ENCODE results near the gene USP24. TPM values are rescaled to one million over a fixed set of nuclear protein-coding genes. Genes with fewer than 3 reads are reported as not detected.

Gene USP24
- total and polyA plus RNA-seq, 2 donors (not counting 3 experiments of a cell fraction or from before 2014, with no cell fraction given) = 8.2 to 30.0 TPM

GRCh38 chr1:55144886-55145285 lies 70.3 kb downstream of the USP24 start:
- intact Hi-C loops (cut with micrococcal nuclease) (loop anchor here (5.0 to 10.0 kb wide), 3 partner anchors 37 to 1680 kb away; no protein-coding TSS in a partner anchor), dilution Hi-C loops (cut with MboI; ENCODE audit: extremely low pct_ligation_motif_present, low sequenced_read_pairs) (no loop called here)
- DNase-seq (ENCODE audit: low read depth, low spot score) (no peak), FAIRE-seq (no peak)
- H3K4me1 ChIP-seq (ENCODE audit: control insufficient read depth, extremely low read depth, insufficient read depth, low read length) = no peaks in the 10 kb centered on the region
- H4K20me1 ChIP-seq (replicated peaks; ENCODE audit: control insufficient read depth, extremely low read depth, insufficient read depth, low read length) = no peaks in the 10 kb centered on the region
- no peaks in the 10 kb centered on the region for H3K9me3 ChIP-seq (replicated peaks; ENCODE audit: control insufficient read depth, insufficient read depth, low read length)
- TF ChIP-seq JUN (IDR thresholded peaks at IDR 0.05; ENCODE audit: borderline replicate concordance, insufficient read depth, insufficient read length, low read depth) = no peak
- TF ChIP-seq CTCF (IDR thresholded peaks at IDR 0.05; ENCODE audit: extremely low read depth in 1 of 2, insufficient read depth in 1 of 2, low read depth in 1 of 2, low read length in 2 of 2) = no peak
- TF ChIP-seq MAX (IDR thresholded peaks at IDR 0.05; ENCODE audit: insufficient read depth, insufficient read length) = no peak
- no peak for TF ChIP-seq FOS (IDR thresholded peaks at IDR 0.05; ENCODE audit: borderline replicate concordance, insufficient read depth, low read length)
- TF ChIP-seq GATA2 (IDR thresholded peaks at IDR 0.05; ENCODE audit: insufficient read depth, insufficient read length, low read depth, low read length) = no peak
- no peak for TF ChIP-seq EZH2 (IDR thresholded peaks at IDR 0.05; ENCODE audit: borderline replicate concordance, low read depth, low read length, severe bottlenecking)
- no peak for TF ChIP-seq POLR2A (IDR thresholded peaks at IDR 0.05; ENCODE audit: low read depth, low read length)
- TF ChIP-seq POLR2AphosphoS5 (IDR thresholded peaks at IDR 0.05; ENCODE audit: insufficient read depth, low read depth, low read length) = no peak
- no peak for TF ChIP-seq MYC (IDR thresholded peaks at IDR 0.05; ENCODE audit: low read depth, low read length)
- CTCF ChIA-PET = interaction anchor here (1.4 to 6.8 kb wide), 2 partner anchors 9 to 133 kb away, joined by 3 to 82 read pairs; no protein-coding TSS in a partner anchor
- no peak overlapping the region for H3K4me2 ChIP-seq (ENCODE audit: insufficient read depth, low read length)
- H3K27ac ChIP-seq (ENCODE audit: insufficient read depth, low read depth, low read length) = no peak overlapping the region
- H3K4me3 ChIP-seq (replicated peaks in 1 of 3; ENCODE audit: insufficient read depth in 1 of 3, low read depth in 1 of 3, low read length in 3 of 3) = no peak overlapping the region
- H3K9me1 ChIP-seq (replicated peaks; ENCODE audit: control insufficient read depth, extremely low read depth, insufficient read depth, low read length) = no peaks in the 10 kb centered on the region
- H3K9ac ChIP-seq (replicated peaks; ENCODE audit: extremely low read depth, insufficient read depth, low read length) = no peak overlapping the region
- POLR2A ChIA-PET = no interaction called here
- H3K27me3 ChIP-seq (ENCODE audit: control insufficient read depth in 2 of 2, insufficient read depth in 2 of 2, low read length in 2 of 2) = no peaks in the 10 kb centered on the region
- peaks cover 7 to 10% of the 10 kb centered on the region in 2 experiments for H3K36me3 ChIP-seq (ENCODE audit: control insufficient read depth in 2 of 2, extremely low read depth in 1 of 2, insufficient read depth in 2 of 2, low read length in 2 of 2)
- no TSS peak for BruUV-seq (replicated peaks)
- H2AFZ ChIP-seq (ENCODE audit: low read depth, low read length) = no peak overlapping the region
- no peaks in the 10 kb centered on the region for H3K79me2 ChIP-seq (ENCODE audit: control insufficient read depth, insufficient read depth, low read length)

Measured in endothelial cell of umbilical vein (primary cell).